K562 (cell line): ENCODE results near the gene CIAO3. TPM values are rescaled to one million over a fixed set of nuclear protein-coding genes. Genes with fewer than 3 reads are reported as not detected.

Experiments used
- BMI1 ChIP-seq: fragments of 150-350 bp; IDR thresholded peaks from 2 replicates; pipeline ENCODE4 v1.6.1; 2014; ENCODE audit warnings: low read length
- CBFA2T2 ChIP-seq: fragments of 450-650 bp; conservative IDR thresholded peaks from 2 replicates; pipeline ENCODE4 v1.6.1; 2017; ENCODE audit warnings: mild to moderate bottlenecking
- E2F6 ChIP-seq, 2 experiments: IDR thresholded peaks; 2 replicates each; pipeline ENCODE4 v1.6.1; 2011; ENCODE audit warnings: borderline replicate concordance in 1 of 2, control low read depth in 1 of 2, low read depth in 1 of 2, low read length in 1 of 2, mild to moderate bottlenecking in 1 of 2, mixed read lengths in 1 of 2, moderate library complexity in 1 of 2; ENCODE audit not compliant: insufficient read depth in 1 of 2, insufficient read length in 1 of 2, poor library complexity in 1 of 2, severe bottlenecking in 1 of 2; ENCODE audit errors: extremely low read depth in 1 of 2
- GABPB2 ChIP-seq: fragments of 250-450 bp; sonication (Bioruptor Pico); conservative IDR thresholded peaks from 2 replicates; pipeline ENCODE4 v1.5.1; 2021; ENCODE audit warnings: mild to moderate bottlenecking
- HMGN3 ChIP-seq: IDR thresholded peaks from 2 replicates; pipeline ENCODE4 v1.6.1; 2011; ENCODE audit warnings: borderline replicate concordance, low read depth, mild to moderate bottlenecking, mixed read lengths, low read length; ENCODE audit not compliant: insufficient read length; ENCODE audit errors: extremely low read depth
- HNRNPL ChIP-seq: fragments of 200-400 bp; formaldehyde crosslinking; IDR thresholded peaks from 2 replicates; pipeline ENCODE4 v1.6.1; 2017; ENCODE audit warnings: low read depth, mild to moderate bottlenecking, low read length
- IRF2 ChIP-seq: sonication (generic); formaldehyde crosslinking; IDR thresholded peaks from 2 replicates; pipeline ENCODE4 v1.8.1; 2022; ENCODE audit warnings: mild to moderate bottlenecking, missing genetic modification reagents
- L3MBTL2 ChIP-seq: fragments of 450-650 bp; IDR thresholded peaks from 2 replicates; pipeline ENCODE4 v1.6.1; 2016; ENCODE audit warnings: mild to moderate bottlenecking, moderate library complexity
- NRF1 ChIP-seq, 2 experiments: fragments of 450-650 bp; IDR thresholded peaks in 1 of 2; conservative IDR thresholded peaks in 1 of 2; 2 replicates each; pipeline ENCODE4 v1.6.1; 2014; ENCODE audit warnings: mild to moderate bottlenecking in 2 of 2
- SIRT6 ChIP-seq: IDR thresholded peaks from one replicate; pipeline ENCODE4 v1.6.1; 2012; ENCODE audit warnings: low read depth, mild to moderate bottlenecking, control low read depth, inconsistent platforms, low read length, moderate library complexity
- TARDBP ChIP-seq: fragments of 450-650 bp; IDR thresholded peaks from 2 replicates; pipeline ENCODE4 v1.6.1; 2016
- TCF3 ChIP-seq: sonication (generic); formaldehyde crosslinking; IDR thresholded peaks from 2 replicates; pipeline ENCODE4 v1.4.0; 2020; ENCODE audit warnings: mild to moderate bottlenecking, missing genetic modification reagents
- XRCC5 ChIP-seq: fragments of 200-400 bp; formaldehyde crosslinking; IDR thresholded peaks from 2 replicates; pipeline ENCODE4 v1.6.1; 2017; ENCODE audit warnings: low read depth, mild to moderate bottlenecking, low read length
- ZNF431 ChIP-seq: sonication (generic); formaldehyde crosslinking; IDR thresholded peaks from 2 replicates; pipeline ENCODE4 v1.8.0; 2022; ENCODE audit warnings: mild to moderate bottlenecking, missing genetic modification reagents
- polyA plus RNA-seq, 8 experiments: library from polyadenylated mRNA; depleted of rRNA in 4 of 8; stranded (reverse) in 5 of 8; unstranded in 3 of 8; fragments of >200 nt; fragmentation: Nextera tagmentation in 2 of 8; fragmentation: Illumina TruSeq in 1 of 8; extraction: Ambion mirVana in 2 of 8; extraction: Trizol in 1 of 8; gene quantifications; 2 replicates each; pipeline versions ENCODE4 v1.2.1 to v1.2.3, GENCODE V29; 2011 to 2014; ENCODE audit warnings: inconsistent platforms in 1 of 8, missing spikeins in 1 of 8
- total RNA-seq, 7 experiments: library from RNA; depleted of rRNA in 6 of 7; stranded (reverse); fragments of >200 nt in 6 of 7; fragmentation: Illumina TruSeq in 2 of 7; extraction: Trizol in 2 of 7; gene quantifications; 2 replicates each; pipeline versions ENCODE4 v1.2.1 to v1.2.3, GENCODE V29; 2011 to 2021; ENCODE audit warnings: low replicate concordance in 1 of 7
- TF ChIP-seq, protein P1 (sequence below): fragments of 450-650 bp; formaldehyde crosslinking; IDR thresholded peaks from 2 replicates; pipeline ENCODE4 v1.4.0; 2022; ENCODE audit warnings: missing genetic modification characterization
- TF ChIP-seq, protein P2 (sequence below): fragments of 250-450 bp; sonication (Bioruptor Pico); IDR thresholded peaks from 2 replicates; pipeline ENCODE4 v1.8.0; 2022; ENCODE audit warnings: moderate library complexity, mild to moderate bottlenecking, inconsistent platforms
- TF ChIP-seq, protein P3 (sequence below): fragments of 250-450 bp; sonication (Bioruptor Pico); IDR thresholded peaks from 2 replicates; pipeline ENCODE4 v1.4.0; 2020

Gene CIAO3
- total and polyA plus RNA-seq, 9 of the 15 experiments (the other 6 are each of a cell fraction or from before 2014, with no cell fraction given) = 2.2 to 35.6 (median 18.7) TPM

DNA sequence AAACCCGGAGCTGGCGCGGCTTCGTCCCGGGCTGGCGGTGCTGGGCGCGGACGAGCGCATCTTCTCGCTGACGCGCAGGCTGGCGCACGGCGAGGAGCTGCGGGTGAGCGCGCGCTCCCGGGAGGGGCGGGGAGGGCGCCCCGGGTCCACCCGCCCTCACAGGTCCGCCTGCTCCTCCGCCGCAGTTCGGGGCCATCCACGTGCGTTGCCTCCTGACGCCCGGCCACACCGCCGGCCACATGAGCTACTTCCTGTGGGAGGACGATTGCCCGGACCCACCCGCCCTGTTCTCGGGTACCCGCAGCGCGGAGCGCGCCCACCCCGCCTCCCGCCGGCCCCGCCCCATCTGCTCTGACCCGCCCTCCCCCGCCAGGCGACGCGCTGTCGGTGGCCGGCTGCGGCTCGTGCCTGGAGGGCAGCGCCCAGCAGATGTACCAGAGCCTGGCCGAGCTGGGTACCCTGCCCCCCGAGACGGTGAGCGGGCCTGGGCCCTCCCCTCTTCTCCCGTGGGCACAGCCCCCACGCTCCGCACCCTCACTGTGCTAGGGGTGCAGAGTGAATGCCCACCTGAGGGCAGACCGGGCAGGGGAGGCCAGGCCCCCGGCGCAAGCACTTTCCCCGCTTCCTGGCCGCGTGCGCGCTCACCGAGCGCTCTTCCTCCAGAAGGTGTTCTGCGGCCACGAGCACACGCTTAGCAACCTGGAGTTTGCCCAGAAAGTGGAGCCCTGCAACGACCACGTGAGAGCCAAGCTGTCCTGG is 12.5 kb downstream of the CIAO3 start (continued):
- TF ChIP-seq, protein P1, sequence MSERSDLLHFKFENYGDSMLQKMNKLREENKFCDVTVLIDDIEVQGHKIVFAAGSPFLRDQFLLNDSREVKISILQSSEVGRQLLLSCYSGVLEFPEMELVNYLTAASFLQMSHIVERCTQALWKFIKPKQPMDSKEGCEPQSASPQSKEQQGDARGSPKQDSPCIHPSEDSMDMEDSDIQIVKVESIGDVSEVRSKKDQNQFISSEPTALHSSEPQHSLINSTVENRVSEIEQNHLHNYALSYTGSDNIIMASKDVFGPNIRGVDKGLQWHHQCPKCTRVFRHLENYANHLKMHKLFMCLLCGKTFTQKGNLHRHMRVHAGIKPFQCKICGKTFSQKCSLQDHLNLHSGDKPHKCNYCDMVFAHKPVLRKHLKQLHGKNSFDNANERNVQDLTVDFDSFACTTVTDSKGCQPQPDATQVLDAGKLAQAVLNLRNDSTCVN = no peak
- TF ChIP-seq TCF3 (CRISPR knock-in tag) (no peak), CBFA2T2 (no peak), TARDBP (no peak), IRF2 (CRISPR knock-in tag) (no peak), L3MBTL2 (peak; percentile 68), ZNF431 (CRISPR knock-in tag) (peak; percentile 59; the same call in 1 of the 2 replicates), E2F6 (IDR thresholded peaks at IDR 0.05; ENCODE audit: borderline replicate concordance in 1 of 2, extremely low read depth in 1 of 2, insufficient read depth in 1 of 2, insufficient read length in 1 of 2, low read depth in 1 of 2, low read length in 1 of 2, poor library complexity in 1 of 2, severe bottlenecking in 1 of 2) (peak; percentile 77 to 95), NRF1 (conservative IDR thresholded peaks at IDR 0.05 in 1 of 2, IDR thresholded peaks at IDR 0.05 in 1 of 2) (peak; percentile 28 to 44; a peak in 2 of 4 replicates), HNRNPL (peak; percentile 92), HMGN3 (peak; percentile 33), SIRT6 (no peak), GABPB2 (no peak), BMI1 (no peak), XRCC5 (peak; percentile 57; the same call in 1 of the 2 replicates)
- TF ChIP-seq, protein P2, sequence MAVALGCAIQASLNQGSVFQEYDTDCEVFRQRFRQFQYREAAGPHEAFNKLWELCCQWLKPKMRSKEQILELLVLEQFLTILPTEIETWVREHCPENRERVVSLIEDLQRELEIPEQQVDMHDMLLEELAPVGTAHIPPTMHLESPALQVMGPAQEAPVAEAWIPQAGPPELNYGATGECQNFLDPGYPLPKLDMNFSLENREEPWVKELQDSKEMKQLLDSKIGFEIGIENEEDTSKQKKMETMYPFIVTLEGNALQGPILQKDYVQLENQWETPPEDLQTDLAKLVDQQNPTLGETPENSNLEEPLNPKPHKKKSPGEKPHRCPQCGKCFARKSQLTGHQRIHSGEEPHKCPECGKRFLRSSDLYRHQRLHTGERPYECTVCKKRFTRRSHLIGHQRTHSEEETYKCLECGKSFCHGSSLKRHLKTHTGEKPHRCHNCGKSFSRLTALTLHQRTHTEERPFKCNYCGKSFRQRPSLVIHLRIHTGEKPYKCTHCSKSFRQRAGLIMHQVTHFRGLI (CRISPR knock-in tag) = no peak
- TF ChIP-seq, protein P3, sequence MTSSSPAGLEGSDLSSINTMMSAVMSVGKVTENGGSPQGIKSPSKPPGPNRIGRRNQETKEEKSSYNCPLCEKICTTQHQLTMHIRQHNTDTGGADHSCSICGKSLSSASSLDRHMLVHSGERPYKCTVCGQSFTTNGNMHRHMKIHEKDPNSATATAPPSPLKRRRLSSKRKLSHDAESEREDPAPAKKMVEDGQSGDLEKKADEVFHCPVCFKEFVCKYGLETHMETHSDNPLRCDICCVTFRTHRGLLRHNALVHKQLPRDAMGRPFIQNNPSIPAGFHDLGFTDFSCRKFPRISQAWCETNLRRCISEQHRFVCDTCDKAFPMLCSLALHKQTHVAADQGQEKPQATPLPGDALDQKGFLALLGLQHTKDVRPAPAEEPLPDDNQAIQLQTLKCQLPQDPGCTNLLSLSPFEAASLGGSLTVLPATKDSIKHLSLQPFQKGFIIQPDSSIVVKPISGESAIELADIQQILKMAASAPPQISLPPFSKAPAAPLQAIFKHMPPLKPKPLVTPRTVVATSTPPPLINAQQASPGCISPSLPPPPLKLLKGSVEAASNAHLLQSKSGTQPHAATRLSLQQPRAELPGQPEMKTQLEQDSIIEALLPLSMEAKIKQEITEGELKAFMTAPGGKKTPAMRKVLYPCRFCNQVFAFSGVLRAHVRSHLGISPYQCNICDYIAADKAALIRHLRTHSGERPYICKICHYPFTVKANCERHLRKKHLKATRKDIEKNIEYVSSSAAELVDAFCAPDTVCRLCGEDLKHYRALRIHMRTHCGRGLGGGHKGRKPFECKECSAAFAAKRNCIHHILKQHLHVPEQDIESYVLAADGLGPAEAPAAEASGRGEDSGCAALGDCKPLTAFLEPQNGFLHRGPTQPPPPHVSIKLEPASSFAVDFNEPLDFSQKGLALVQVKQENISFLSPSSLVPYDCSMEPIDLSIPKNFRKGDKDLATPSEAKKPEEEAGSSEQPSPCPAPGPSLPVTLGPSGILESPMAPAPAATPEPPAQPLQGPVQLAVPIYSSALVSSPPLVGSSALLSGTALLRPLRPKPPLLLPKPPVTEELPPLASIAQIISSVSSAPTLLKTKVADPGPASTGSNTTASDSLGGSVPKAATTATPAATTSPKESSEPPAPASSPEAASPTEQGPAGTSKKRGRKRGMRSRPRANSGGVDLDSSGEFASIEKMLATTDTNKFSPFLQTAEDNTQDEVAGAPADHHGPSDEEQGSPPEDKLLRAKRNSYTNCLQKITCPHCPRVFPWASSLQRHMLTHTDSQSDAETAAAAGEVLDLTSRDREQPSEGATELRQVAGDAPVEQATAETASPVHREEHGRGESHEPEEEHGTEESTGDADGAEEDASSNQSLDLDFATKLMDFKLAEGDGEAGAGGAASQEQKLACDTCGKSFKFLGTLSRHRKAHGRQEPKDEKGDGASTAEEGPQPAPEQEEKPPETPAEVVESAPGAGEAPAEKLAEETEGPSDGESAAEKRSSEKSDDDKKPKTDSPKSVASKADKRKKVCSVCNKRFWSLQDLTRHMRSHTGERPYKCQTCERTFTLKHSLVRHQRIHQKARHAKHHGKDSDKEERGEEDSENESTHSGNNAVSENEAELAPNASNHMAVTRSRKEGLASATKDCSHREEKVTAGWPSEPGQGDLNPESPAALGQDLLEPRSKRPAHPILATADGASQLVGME (CRISPR knock-in tag) = no peak
